ENCODE results near the gene NFKBIB.

DNA sequence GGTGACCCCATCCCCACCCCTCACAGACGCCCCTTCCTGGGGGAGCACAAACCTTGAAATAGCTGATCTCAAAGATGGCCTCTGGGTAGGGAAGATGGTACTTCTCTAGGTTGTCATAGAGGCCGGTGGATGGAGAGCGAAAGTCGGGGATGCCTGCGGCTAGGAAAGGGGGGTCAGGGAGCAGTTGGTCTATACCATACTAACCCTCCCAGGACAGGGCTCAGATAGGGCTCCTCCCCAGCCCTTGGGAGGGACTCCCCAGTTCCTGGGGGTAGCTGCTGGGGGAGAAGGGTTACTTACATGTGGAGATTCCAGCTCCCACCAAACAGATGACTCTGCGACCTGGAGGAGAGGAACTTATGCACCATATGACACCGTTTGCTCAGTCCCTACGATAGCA, 10.0 kb upstream of the NFKBIB start:
- TF ChIP-seq, protein P1, sequence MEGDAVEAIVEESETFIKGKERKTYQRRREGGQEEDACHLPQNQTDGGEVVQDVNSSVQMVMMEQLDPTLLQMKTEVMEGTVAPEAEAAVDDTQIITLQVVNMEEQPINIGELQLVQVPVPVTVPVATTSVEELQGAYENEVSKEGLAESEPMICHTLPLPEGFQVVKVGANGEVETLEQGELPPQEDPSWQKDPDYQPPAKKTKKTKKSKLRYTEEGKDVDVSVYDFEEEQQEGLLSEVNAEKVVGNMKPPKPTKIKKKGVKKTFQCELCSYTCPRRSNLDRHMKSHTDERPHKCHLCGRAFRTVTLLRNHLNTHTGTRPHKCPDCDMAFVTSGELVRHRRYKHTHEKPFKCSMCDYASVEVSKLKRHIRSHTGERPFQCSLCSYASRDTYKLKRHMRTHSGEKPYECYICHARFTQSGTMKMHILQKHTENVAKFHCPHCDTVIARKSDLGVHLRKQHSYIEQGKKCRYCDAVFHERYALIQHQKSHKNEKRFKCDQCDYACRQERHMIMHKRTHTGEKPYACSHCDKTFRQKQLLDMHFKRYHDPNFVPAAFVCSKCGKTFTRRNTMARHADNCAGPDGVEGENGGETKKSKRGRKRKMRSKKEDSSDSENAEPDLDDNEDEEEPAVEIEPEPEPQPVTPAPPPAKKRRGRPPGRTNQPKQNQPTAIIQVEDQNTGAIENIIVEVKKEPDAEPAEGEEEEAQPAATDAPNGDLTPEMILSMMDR (IDR thresholded peaks at IDR 0.05; ENCODE audit: low read length): no peak
- no peak for TF ChIP-seq EZH2 (optimal IDR thresholded peaks at IDR 0.05; ENCODE audit: low read depth, low read length)
